ENCODE measurements around the gene HOXB4.

Gene HOXB4

GRCh38 chr17:48603959-48604769 is 26.0 kb upstream of the HOXB4 start:
- peak overlapping the region; percentile 63 for H3K4me3 ChIP-seq (replicated peaks; ENCODE audit: low read depth, low read length)
- no peaks in the 10 kb centered on the region for H3K36me3 ChIP-seq (ENCODE audit: control insufficient read depth, insufficient read depth, low read length)
- DNase-seq (ENCODE audit: extremely low read depth, insufficient read length) = no peak

GRCh38 chr17:48601539-48602425 is 23.6 kb upstream of the HOXB4 start:
- H3K36me3 ChIP-seq (ENCODE audit: control insufficient read depth, insufficient read depth, low read length) = no peaks in the 10 kb centered on the region

More at GRCh38 chr17:48603959-48604769, 26.0 kb upstream of the HOXB4 start:
- H3K27me3 ChIP-seq (replicated peaks; ENCODE audit: control insufficient read depth, insufficient read depth, low read length) = no peaks in the 10 kb centered on the region; the same call in 1 of the 2 replicates
- TF ChIP-seq CTCF (IDR thresholded peaks at IDR 0.05; ENCODE audit: insufficient read depth, low read length, poor library complexity, severe bottlenecking) = no peak

GRCh38 chr17:48601207-48601538 is 23.0 kb upstream of the HOXB4 start:
- Histone ChIP-seq H3K27me3 (replicated peaks; ENCODE audit: control insufficient read depth, insufficient read depth, low read length) (peaks cover 4% of the 10 kb centered on the region; the same call in 1 of the 2 replicates), H3K4me3 (replicated peaks; ENCODE audit: low read depth, low read length) (no peak overlapping the region), H3K36me3 (ENCODE audit: control insufficient read depth, insufficient read depth, low read length) (no peaks in the 10 kb centered on the region)
- TF ChIP-seq CTCF (IDR thresholded peaks at IDR 0.05; ENCODE audit: insufficient read depth, low read length, poor library complexity, severe bottlenecking) = no peak
- DNase-seq (ENCODE audit: extremely low read depth, insufficient read length) = no peak

More at GRCh38 chr17:48601539-48602425, 23.6 kb upstream of the HOXB4 start:
- Histone ChIP-seq H3K27me3 (replicated peaks; ENCODE audit: control insufficient read depth, insufficient read depth, low read length) (peaks cover 4% of the 10 kb centered on the region; the same call in 1 of the 2 replicates), H3K4me3 (replicated peaks; ENCODE audit: low read depth, low read length) (no peak overlapping the region)
- no peak for TF ChIP-seq CTCF (IDR thresholded peaks at IDR 0.05; ENCODE audit: insufficient read depth, low read length, poor library complexity, severe bottlenecking)
- DNase-seq (ENCODE audit: extremely low read depth, insufficient read length) = no peak

GRCh38 chr17:48600244-48601098 is 22.3 kb upstream of the HOXB4 start:
- no peak for DNase-seq (ENCODE audit: extremely low read depth, insufficient read length)
- no peak overlapping the region for H3K4me3 ChIP-seq (replicated peaks; ENCODE audit: low read depth, low read length)
- peaks cover 4% of the 10 kb centered on the region; the same call in 1 of the 2 replicates for H3K27me3 ChIP-seq (replicated peaks; ENCODE audit: control insufficient read depth, insufficient read depth, low read length)
- no peaks in the 10 kb centered on the region; the same call in 1 of the 2 replicates for H3K36me3 ChIP-seq (ENCODE audit: control insufficient read depth, insufficient read depth, low read length)
- no peak for TF ChIP-seq CTCF (IDR thresholded peaks at IDR 0.05; ENCODE audit: insufficient read depth, low read length, poor library complexity, severe bottlenecking)

GRCh38 chr17:48599354-48599753 is 21.2 kb upstream of the HOXB4 start:
- no peak for TF ChIP-seq CTCF (IDR thresholded peaks at IDR 0.05; ENCODE audit: insufficient read depth, low read length, poor library complexity, severe bottlenecking)
- peaks cover 4% of the 10 kb centered on the region; the same call in 1 of the 2 replicates for H3K27me3 ChIP-seq (replicated peaks; ENCODE audit: control insufficient read depth, insufficient read depth, low read length)
- DNase-seq (ENCODE audit: extremely low read depth, insufficient read length) = no peak
- no peaks in the 10 kb centered on the region; the same call in 1 of the 2 replicates for H3K36me3 ChIP-seq (ENCODE audit: control insufficient read depth, insufficient read depth, low read length)
- H3K4me3 ChIP-seq (replicated peaks; ENCODE audit: low read depth, low read length) = no peak overlapping the region
